ENCODE measurements around the gene ESF1. TPM values are rescaled to one million over a fixed set of nuclear protein-coding genes. Genes with fewer than 3 reads are reported as not detected.

The ESF1 gene
- total and polyA plus RNA-seq, 2 experiments from 2014 or later, result 20.5 to 71.7 TPM

DNA sequence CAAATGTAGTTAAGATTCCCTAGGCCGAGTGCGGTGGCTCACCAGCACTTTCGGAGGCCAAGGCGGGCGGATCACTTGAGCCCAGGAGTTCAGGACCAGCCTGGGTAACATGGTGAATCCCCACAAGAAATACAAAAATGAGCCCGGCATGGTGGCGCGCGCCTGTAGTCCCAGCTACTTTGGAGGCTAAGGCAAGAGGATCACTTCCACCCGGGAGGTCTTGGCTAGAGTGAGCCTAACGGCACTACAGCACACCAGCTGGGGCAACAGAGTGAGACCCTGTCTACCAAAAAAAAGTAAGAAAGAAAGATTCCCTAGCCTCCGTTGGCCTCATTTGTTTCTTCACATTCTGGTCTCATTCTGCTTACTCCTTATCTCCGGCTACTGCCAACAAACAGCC is 1.2 kb downstream of the ESF1 start (continued):
- TF ChIP-seq REST (IDR thresholded peaks at IDR 0.05; ENCODE audit: unreplicated experiment) (no peak), EZH2phosphoT487 (IDR thresholded peaks at IDR 0.05; ENCODE audit: unreplicated experiment) (no peak), STAT1 (IDR thresholded peaks at IDR 0.05; ENCODE audit: unreplicated experiment) (no peak), EZH2 (IDR thresholded peaks at IDR 0.05; ENCODE audit: low read depth, unreplicated experiment) (no peak), NANOG (IDR thresholded peaks at IDR 0.05; ENCODE audit: borderline replicate concordance) (no peak), CREB1 (CRISPR knock-in tag; IDR thresholded peaks at IDR 0.05; ENCODE audit: low read depth) (no peak), ETS1 (IDR thresholded peaks at IDR 0.05) (no peak), POLR2AphosphoS5 (IDR thresholded peaks at IDR 0.05; ENCODE audit: low read depth) (no peak), ZNF114 (CRISPR knock-in tag; IDR thresholded peaks at IDR 0.05) (no peak), JUNB (IDR thresholded peaks at IDR 0.05; ENCODE audit: unreplicated experiment) (no peak)

DNA sequence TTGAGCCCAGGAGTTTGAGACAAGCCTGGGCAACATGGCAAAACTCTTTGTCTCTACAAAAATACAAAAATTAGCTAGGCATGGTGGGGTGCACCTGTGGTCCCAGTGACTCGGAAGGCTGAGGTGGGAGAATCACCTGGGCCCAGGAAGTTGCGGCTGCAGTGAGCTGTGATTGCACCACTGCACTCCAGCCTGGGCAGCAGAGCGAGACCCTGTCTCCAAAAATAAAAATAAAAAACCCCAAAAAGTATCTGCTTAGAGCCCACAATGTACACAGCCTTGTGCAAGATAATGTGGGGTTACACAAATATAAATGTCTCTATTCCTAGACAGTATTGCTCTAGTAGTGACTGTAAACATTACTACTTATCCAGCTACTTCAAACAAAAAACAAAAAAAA is 5.9 kb downstream of the ESF1 start:
- Histone ChIP-seq H3K4me1 (ENCODE audit: insufficient read depth) (peaks cover 2% of the 10 kb centered on the region; the same call in 1 of the 2 replicates), H3K4me3 (no peak overlapping the region), H3K27me3 (ENCODE audit: insufficient read depth) (no peaks in the 10 kb centered on the region), H4K20me1 (replicated peaks; ENCODE audit: insufficient read depth) (0 out of 2 replicates have a peak, but pooled peaks cover 18% of the 10 kb centered on the region), H3K27ac (ENCODE audit: low read depth) (no peak overlapping the region), H3K9me2 (ENCODE audit: insufficient read depth) (no peaks in the 10 kb centered on the region), H3K36me3 (ENCODE audit: insufficient read depth) (peaks cover 63% of the 10 kb centered on the region), H2AFZ (no peak overlapping the region), H3F3A (replicated peaks; ENCODE audit: low read depth) (no peaks in the 10 kb centered on the region), H3K4me2 (no peak overlapping the region), H3K79me2 (replicated peaks; ENCODE audit: insufficient read depth) (peaks cover 62% of the 10 kb centered on the region)
- H3K4me1 Mint-ChIP-seq, result no peaks in the 10 kb centered on the region
- H3K4me3 Mint-ChIP-seq, result no peak overlapping the region
- no peak for TF ChIP-seq ETS1 (IDR thresholded peaks at IDR 0.05)
- no peak for TF ChIP-seq EZH2phosphoT487 (IDR thresholded peaks at IDR 0.05; ENCODE audit: unreplicated experiment)
- no peak for TF ChIP-seq JUNB (IDR thresholded peaks at IDR 0.05; ENCODE audit: unreplicated experiment)
- no peak for TF ChIP-seq NANOG (IDR thresholded peaks at IDR 0.05; ENCODE audit: borderline replicate concordance)
- no peak for TF ChIP-seq STAT1 (IDR thresholded peaks at IDR 0.05; ENCODE audit: unreplicated experiment)
- peaks cover 68% of the 10 kb centered on the region for H3K36me3 Mint-ChIP-seq (ENCODE audit: low read depth)
- ATAC-seq (no peak), DNase-seq (ENCODE audit: low spot score) (no peak)
- peaks cover under 1% of the 10 kb centered on the region for H3K27me3 Mint-ChIP-seq (ENCODE audit: insufficient read depth, low read depth, poor library complexity)
- H3K27ac Mint-ChIP-seq, result no peak overlapping the region
- no peaks in the 10 kb centered on the region for H3K9me3 Mint-ChIP-seq
